Hepatocyte (in vitro differentiated cells): ENCODE measurements around the gene SORCS2. TPM values are rescaled to one million over a fixed set of nuclear protein-coding genes. Genes with fewer than 3 reads are reported as not detected.

Source experiments
- DNase-seq: peaks from one replicate; pipeline ENCODE4 v3.0.0-alpha.2; 2016; ENCODE audit warnings: low spot score
- H2AFZ ChIP-seq: fragments of 200-600 bp; sonication (generic); 2 replicates; pipeline ENCODE4 v1.6.0; 2016; ENCODE audit warnings: antibody characterized with exemption, mild to moderate bottlenecking
- H3K27ac ChIP-seq: fragments of 200-600 bp; sonication (generic); 2 replicates; pipeline ENCODE4 v1.5.1; 2016; ENCODE audit warnings: mild to moderate bottlenecking
- H3K27me3 ChIP-seq: fragments of 200-600 bp; sonication (generic); 2 replicates; pipeline ENCODE4 v1.6.1; 2016
- H3K36me3 ChIP-seq: fragments of 200-600 bp; sonication (generic); replicated peaks from 2 replicates; pipeline ENCODE4 v1.5.1; 2016; ENCODE audit warnings: low read depth; ENCODE audit not compliant: insufficient read depth
- H3K4me1 ChIP-seq: fragments of 200-600 bp; sonication (generic); 2 replicates; pipeline ENCODE4 v1.5.1; 2016; ENCODE audit warnings: mild to moderate bottlenecking, moderate library complexity; ENCODE audit not compliant: insufficient read depth
- H3K4me2 ChIP-seq: fragments of 200-600 bp; sonication (generic); 2 replicates; pipeline ENCODE4 v1.6.0; 2016
- H3K4me3 ChIP-seq: fragments of 200-600 bp; sonication (generic); 2 replicates; pipeline ENCODE4 v1.5.1; 2016; ENCODE audit warnings: mild to moderate bottlenecking
- H3K79me2 ChIP-seq: fragments of 200-600 bp; sonication (generic); 2 replicates; pipeline ENCODE4 v1.6.0; 2017; ENCODE audit warnings: mild to moderate bottlenecking
- H3K9me2 ChIP-seq: fragments of 200-600 bp; sonication (generic); replicated peaks from 2 replicates; pipeline ENCODE4 v1.6.0; 2017; ENCODE audit warnings: mild to moderate bottlenecking; ENCODE audit not compliant: insufficient read depth
- H3K9me3 ChIP-seq: fragments of 200-600 bp; sonication (generic); 2 replicates; pipeline ENCODE4 v1.5.1; 2016; ENCODE audit warnings: low read depth, mild to moderate bottlenecking
- H4K20me1 ChIP-seq: fragments of 200-600 bp; sonication (generic); 2 replicates; pipeline ENCODE4 v1.6.0; 2016; ENCODE audit warnings: mild to moderate bottlenecking; ENCODE audit not compliant: insufficient read depth, poor library complexity, severe bottlenecking
- EZH2 ChIP-seq: fragments of 200-600 bp; sonication (generic); IDR thresholded peaks from 2 replicates; pipeline ENCODE4 v1.6.1; 2016; ENCODE audit warnings: antibody characterized with exemption, mild to moderate bottlenecking, borderline replicate concordance
- EZH2phosphoT487 ChIP-seq: fragments of 200-600 bp; sonication (generic); IDR thresholded peaks from one replicate; pipeline ENCODE4 v1.6.1; 2018; ENCODE audit warnings: antibody characterized with exemption, mild to moderate bottlenecking, low read depth, moderate library complexity; ENCODE audit not compliant: unreplicated experiment, severe bottlenecking
- WGBS: methylation state at CpG from one replicate; pipeline ENCODE4 v1.1.6; 2016; ENCODE audit warnings: low lambda C conversion rate; ENCODE audit errors: missing lambda C conversion rate; 5-methylcytosine and 5-hydroxymethylcytosine counted together
- polyA plus RNA-seq: library from polyadenylated mRNA; unstranded; fragments of >200 nt; fragmentation: Nextera tagmentation; extraction: Ambion mirVana; gene quantifications from 2 replicates; pipeline ENCODE4 v1.2.1, GENCODE V29; 2016
- total RNA-seq: library from RNA; depleted of rRNA; stranded (reverse); fragments of >200 nt; gene quantifications from 2 replicates; pipeline ENCODE4 v1.2.3, GENCODE V29; 2014
- TF ChIP-seq, protein P1 (sequence below): fragments of 200-600 bp; sonication (generic); IDR thresholded peaks from 2 replicates; pipeline ENCODE4 v1.5.1; 2016; ENCODE audit warnings: antibody characterized with exemption, mild to moderate bottlenecking; ENCODE audit not compliant: poor library complexity

SORCS2 gene
- total and polyA plus RNA-seq, 2 experiments from 2014 or later: 1.6 to 4.8 TPM

DNA sequence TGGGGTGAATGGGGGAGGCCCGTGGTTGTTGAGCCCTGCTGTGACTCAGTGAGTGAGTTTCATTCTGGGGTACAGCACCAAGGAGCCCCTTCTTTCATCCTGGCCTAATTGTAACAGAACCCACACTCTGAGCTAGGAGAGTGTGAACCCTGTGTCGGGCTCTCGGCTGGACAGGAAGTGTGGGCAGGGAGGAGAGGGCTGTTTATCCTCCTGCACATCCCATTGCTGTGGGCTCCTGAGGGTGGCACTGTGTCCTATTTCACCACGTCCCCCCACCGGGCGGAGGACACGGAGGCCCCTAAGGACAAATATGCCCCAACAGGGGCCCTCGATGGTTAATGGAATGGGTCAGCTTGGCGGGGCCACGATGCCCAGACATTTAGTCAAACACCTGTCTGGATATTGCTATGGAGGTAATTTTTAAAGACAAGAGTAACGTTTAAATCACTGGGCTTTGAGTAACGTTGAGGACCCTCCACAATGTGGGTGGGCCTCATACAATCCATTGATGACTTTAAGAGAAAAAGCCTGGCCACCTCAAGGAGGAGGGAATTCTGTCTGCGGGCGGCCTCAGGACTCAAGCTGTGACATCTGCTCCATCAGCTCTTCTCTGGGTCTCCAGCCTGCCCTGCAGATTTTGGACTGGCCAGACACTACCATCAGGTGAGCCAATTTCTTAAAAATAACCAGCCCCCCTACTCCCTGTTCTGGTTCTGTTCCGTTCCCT, 46.1 kb upstream of the SORCS2 start:
- Histone ChIP-seq H3K36me3 (no peaks in the 10 kb centered on the region), H3K9me3 (no peaks in the 10 kb centered on the region), H4K20me1 (no peaks in the 10 kb centered on the region), H3K9me2 (no peaks in the 10 kb centered on the region), H3K79me2 (no peaks in the 10 kb centered on the region), H3K4me3 (no peak overlapping the region), H3K27me3 (no peaks in the 10 kb centered on the region), H2AFZ (no peak overlapping the region), H3K27ac (no peak overlapping the region), H3K4me1 (no peaks in the 10 kb centered on the region), H3K4me2 (no peak overlapping the region)
- TF ChIP-seq, protein P1, sequence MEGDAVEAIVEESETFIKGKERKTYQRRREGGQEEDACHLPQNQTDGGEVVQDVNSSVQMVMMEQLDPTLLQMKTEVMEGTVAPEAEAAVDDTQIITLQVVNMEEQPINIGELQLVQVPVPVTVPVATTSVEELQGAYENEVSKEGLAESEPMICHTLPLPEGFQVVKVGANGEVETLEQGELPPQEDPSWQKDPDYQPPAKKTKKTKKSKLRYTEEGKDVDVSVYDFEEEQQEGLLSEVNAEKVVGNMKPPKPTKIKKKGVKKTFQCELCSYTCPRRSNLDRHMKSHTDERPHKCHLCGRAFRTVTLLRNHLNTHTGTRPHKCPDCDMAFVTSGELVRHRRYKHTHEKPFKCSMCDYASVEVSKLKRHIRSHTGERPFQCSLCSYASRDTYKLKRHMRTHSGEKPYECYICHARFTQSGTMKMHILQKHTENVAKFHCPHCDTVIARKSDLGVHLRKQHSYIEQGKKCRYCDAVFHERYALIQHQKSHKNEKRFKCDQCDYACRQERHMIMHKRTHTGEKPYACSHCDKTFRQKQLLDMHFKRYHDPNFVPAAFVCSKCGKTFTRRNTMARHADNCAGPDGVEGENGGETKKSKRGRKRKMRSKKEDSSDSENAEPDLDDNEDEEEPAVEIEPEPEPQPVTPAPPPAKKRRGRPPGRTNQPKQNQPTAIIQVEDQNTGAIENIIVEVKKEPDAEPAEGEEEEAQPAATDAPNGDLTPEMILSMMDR: no peak
- TF ChIP-seq EZH2 (no peak), EZH2phosphoT487 (no peak)
- DNase-seq: no peak
- 81% methylated on average over 15 of the region's 15 CpGs for WGBS

DNA sequence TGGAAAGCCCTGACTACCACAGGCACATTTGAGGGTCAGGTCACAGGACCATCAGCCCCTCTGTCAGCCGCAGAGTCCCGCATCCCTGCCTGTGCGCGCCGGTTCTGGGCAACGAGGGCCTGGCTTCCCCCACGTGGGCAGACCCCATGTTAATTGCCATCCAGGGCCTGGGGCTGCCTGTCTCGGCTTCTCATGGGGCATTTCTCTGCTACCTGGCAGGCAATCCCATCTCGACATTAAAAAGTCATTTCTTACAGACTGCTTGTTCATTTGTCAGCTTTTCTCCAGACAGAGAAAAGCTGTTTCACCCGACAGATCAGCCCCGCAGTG, 45.6 kb upstream of the SORCS2 start:
- Histone ChIP-seq H3K36me3 (no peaks in the 10 kb centered on the region), H3K27ac (no peak overlapping the region), H3K79me2 (no peaks in the 10 kb centered on the region), H3K9me3 (no peaks in the 10 kb centered on the region), H3K27me3 (no peaks in the 10 kb centered on the region), H3K4me2 (no peak overlapping the region), H3K9me2 (no peaks in the 10 kb centered on the region), H4K20me1 (no peaks in the 10 kb centered on the region), H2AFZ (no peak overlapping the region), H3K4me1 (no peaks in the 10 kb centered on the region), H3K4me3 (no peak overlapping the region)
- 82% methylated on average over 11 of the region's 11 CpGs for WGBS
- DNase-seq: no peak
- TF ChIP-seq, protein P1: no peak

DNA sequence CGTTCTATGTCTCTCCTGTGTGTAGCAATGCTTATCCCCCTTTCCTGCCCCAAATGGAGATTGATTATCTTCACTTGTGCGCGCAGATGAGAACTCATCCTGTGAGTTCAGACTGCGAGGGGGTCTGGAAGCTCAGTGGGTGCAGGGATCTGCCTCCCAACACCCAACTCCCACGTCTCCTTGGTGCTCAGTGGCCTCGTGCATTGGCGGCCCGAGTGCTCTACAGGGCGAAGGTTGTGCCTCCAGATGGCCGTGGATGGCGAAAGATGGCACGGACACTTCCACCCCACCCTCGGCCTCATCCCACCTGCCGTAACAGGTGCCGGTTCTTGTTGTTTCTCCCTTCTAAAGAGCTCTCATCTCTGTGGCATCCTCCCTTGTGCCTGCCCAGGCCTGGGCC, 45.1 kb upstream of the SORCS2 start:
- Histone ChIP-seq H3K9me3 (no peaks in the 10 kb centered on the region), H3K9me2 (no peaks in the 10 kb centered on the region), H3K4me3 (no peak overlapping the region), H4K20me1 (no peaks in the 10 kb centered on the region), H3K4me1 (no peaks in the 10 kb centered on the region), H2AFZ (no peak overlapping the region), H3K79me2 (no peaks in the 10 kb centered on the region), H3K36me3 (no peaks in the 10 kb centered on the region), H3K27me3 (no peaks in the 10 kb centered on the region), H3K4me2 (no peak overlapping the region), H3K27ac (no peak overlapping the region)
- WGBS: 93% methylated on average over 15 of the region's 15 CpGs
- no peak for DNase-seq
- TF ChIP-seq, protein P1: no peak
- no peak for TF ChIP-seq EZH2
- TF ChIP-seq EZH2phosphoT487: no peak
